Parathyroid adenoma (tissue), 2 donors: ENCODE data around the gene RNF4.
"Not testable (repeated sequence)": the region's sequence is repeated elsewhere in the genome, so short reads cannot be mapped to it uniquely, and the experiment has no call there.

Experiments
- H2AFZ ChIP-seq: fragments of 300-600 bp; sonication (generic); one replicate; pipeline ENCODE4 v1.7.0; 2017; ENCODE audit warnings: antibody characterized with exemption, mild to moderate bottlenecking
- H3K27ac ChIP-seq: fragments of 300-600 bp; sonication (generic); one replicate; pipeline ENCODE4 v1.7.0; 2017
- H3K27me3 ChIP-seq: fragments of 300-600 bp; sonication (generic); one replicate; pipeline ENCODE4 v1.7.0; 2017; ENCODE audit warnings: low read length; ENCODE audit not compliant: control insufficient read depth, insufficient read depth
- H3K36me3 ChIP-seq: fragments of 300-600 bp; sonication (generic); one replicate; pipeline ENCODE4 v1.7.0; 2017; ENCODE audit warnings: low read length; ENCODE audit not compliant: control insufficient read depth, insufficient read depth
- H3K4me1 ChIP-seq: fragments of 300-600 bp; sonication (generic); one replicate; pipeline ENCODE4 v1.7.0; 2017; ENCODE audit warnings: control low read depth
- H3K4me2 ChIP-seq: fragments of 300-600 bp; sonication (generic); one replicate; pipeline ENCODE4 v1.7.0; 2017; ENCODE audit warnings: low read length
- H3K4me3 ChIP-seq: fragments of 300-600 bp; sonication (generic); one replicate; pipeline ENCODE4 v1.7.0; 2017; ENCODE audit warnings: low read depth, low read length
- H3K79me2 ChIP-seq: fragments of 300-600 bp; sonication (generic); one replicate; pipeline ENCODE4 v1.7.0; 2017; ENCODE audit warnings: control low read depth
- H3K9ac ChIP-seq: fragments of 300-600 bp; sonication (generic); one replicate; pipeline ENCODE4 v1.7.0; 2017; ENCODE audit warnings: mild to moderate bottlenecking
- H3K9me3 ChIP-seq: fragments of 300-600 bp; sonication (generic); one replicate; pipeline ENCODE4 v1.7.0; 2017; ENCODE audit warnings: low read length; ENCODE audit not compliant: control insufficient read depth
- TF ChIP-seq, protein P1 (sequence below): fragments of 300-600 bp; sonication (generic); IDR thresholded peaks from one replicate; pipeline ENCODE4 v1.7.0; 2017; ENCODE audit warnings: antibody characterized with exemption, mild to moderate bottlenecking
- donor health status: primary hyperparathyroidism.

The RNF4 gene

DNA sequence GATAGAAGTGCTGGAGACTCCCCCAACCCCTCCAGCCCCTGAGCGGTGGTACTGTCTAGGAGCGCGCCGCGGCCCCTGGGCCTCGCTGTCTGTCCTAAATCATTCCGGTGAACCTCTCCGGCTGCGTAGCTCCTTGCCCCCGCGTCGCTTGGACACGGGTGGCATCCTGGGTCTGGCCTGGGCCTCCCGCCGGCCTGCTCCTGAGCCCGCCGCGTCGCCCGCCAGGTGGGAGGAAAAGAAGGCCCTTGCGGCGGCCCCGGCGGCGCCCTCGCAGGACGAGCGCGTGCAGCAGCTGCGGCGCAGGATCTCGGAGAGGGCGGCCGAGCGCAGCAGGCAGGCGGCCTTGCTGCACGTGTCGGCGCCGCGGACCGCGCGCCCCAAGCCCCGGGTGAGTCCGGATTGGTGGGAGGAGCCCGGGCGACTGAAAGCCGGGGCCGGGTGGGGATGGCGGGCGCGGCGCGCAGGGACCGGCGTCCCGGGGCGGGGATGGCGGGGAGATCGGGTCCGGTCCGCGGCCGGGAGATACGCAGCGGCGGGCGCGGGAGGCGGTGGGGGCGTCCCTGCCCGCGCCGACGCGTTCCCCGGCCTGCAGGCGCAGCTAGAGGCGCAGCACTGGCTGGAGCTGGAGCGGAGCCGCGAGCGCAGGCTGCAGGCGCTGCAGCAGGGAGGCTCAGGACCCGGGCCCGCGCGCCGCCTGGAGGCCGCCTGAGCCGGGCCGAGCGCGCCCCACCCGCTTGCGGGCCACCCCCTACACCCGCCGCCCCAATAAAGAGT, 6.5 kb upstream of the RNF4 start:
- TF ChIP-seq, protein P1, sequence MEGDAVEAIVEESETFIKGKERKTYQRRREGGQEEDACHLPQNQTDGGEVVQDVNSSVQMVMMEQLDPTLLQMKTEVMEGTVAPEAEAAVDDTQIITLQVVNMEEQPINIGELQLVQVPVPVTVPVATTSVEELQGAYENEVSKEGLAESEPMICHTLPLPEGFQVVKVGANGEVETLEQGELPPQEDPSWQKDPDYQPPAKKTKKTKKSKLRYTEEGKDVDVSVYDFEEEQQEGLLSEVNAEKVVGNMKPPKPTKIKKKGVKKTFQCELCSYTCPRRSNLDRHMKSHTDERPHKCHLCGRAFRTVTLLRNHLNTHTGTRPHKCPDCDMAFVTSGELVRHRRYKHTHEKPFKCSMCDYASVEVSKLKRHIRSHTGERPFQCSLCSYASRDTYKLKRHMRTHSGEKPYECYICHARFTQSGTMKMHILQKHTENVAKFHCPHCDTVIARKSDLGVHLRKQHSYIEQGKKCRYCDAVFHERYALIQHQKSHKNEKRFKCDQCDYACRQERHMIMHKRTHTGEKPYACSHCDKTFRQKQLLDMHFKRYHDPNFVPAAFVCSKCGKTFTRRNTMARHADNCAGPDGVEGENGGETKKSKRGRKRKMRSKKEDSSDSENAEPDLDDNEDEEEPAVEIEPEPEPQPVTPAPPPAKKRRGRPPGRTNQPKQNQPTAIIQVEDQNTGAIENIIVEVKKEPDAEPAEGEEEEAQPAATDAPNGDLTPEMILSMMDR: peak; percentile 29
- Histone ChIP-seq H3K4me3 (peak overlapping the region; percentile 11), H3K79me2 (no peaks in the 10 kb centered on the region), H3K4me2 (peak overlapping the region; percentile 74), H3K9me3 (no peaks in the 10 kb centered on the region), H3K4me1 (no peaks in the 10 kb centered on the region), H3K9ac (no peak overlapping the region), H3K27ac (no peak overlapping the region), H3K27me3 (no peaks in the 10 kb centered on the region), H3K36me3 (no peaks in the 10 kb centered on the region), H2AFZ (peak overlapping the region; percentile 61)

DNA sequence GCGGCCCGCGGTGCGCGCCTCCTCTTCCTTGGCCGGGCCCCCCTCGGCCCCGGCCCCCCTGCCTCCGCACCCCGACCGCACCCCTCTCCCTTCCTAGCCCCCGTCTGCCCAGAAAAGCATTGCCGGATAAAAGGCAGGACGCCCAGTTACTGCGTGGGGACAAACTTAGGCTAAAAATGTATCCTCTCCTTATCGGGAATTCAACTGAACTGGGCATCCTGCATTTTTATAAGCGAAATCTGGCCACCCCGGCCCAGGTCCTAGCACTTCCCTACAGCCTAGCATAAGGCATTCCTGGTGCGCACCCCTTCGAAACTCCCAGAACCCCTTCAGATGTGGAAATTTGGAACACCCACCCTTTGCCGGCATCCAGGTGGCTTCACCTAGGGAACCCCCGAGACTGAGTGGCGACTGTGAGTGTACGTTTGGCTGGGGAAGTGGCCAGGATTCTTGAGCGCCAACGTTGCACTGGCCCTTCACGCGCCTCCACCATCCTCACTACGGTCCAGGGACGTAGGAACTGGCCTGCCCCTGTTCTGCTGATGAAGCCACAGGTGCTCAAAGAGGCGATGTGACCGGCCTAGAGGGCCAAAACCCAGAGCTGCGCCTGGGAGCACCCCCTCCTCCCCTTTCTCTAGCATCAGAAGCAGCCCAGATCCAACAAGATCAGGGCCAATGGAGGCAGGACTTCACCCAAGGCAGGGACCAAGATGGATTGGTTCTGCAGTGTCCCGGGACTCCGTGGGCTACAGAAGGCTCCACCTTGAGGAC, 5.7 kb upstream of the RNF4 start:
- Histone ChIP-seq H3K9me3 (no peaks in the 10 kb centered on the region), H3K4me2 (peak overlapping the region; percentile 74), H3K27ac (no peak overlapping the region), H3K36me3 (no peaks in the 10 kb centered on the region), H3K9ac (no peak overlapping the region), H3K4me1 (no peaks in the 10 kb centered on the region), H3K4me3 (no peak overlapping the region), H3K27me3 (no peaks in the 10 kb centered on the region), H3K79me2 (no peaks in the 10 kb centered on the region), H2AFZ (peak overlapping the region; percentile 50)
- TF ChIP-seq, protein P1: no peak

- H3K9ac ChIP-seq: no peak overlapping the region
- TF ChIP-seq, protein P1: no peak
- H3K36me3 ChIP-seq: no peaks in the 10 kb centered on the region
- H3K79me2 ChIP-seq: peaks cover 2% of the 10 kb centered on the region
- H3K27ac ChIP-seq: no peak overlapping the region
- no peak overlapping the region for H3K4me3 ChIP-seq
- no peaks in the 10 kb centered on the region for H3K27me3 ChIP-seq
- no peaks in the 10 kb centered on the region for H3K9me3 ChIP-seq
- peaks cover 1% of the 10 kb centered on the region for H3K4me1 ChIP-seq
- no peak overlapping the region for H2AFZ ChIP-seq
- no peak overlapping the region for H3K4me2 ChIP-seq
Observed at GRCh38 chr4:2465032-2465431, 3.9 kb upstream of the RNF4 start.

- H3K36me3 ChIP-seq, H3K27ac ChIP-seq, H3K27me3 ChIP-seq, H2AFZ ChIP-seq, H3K9me3 ChIP-seq, H3K4me3 ChIP-seq, H3K9ac ChIP-seq, H3K4me2 ChIP-seq, H3K4me1 ChIP-seq, H3K79me2 ChIP-seq: not testable (repeated sequence)
Observed at GRCh38 chr4:2465544-2465943, 3.4 kb upstream of the RNF4 start.

DNA sequence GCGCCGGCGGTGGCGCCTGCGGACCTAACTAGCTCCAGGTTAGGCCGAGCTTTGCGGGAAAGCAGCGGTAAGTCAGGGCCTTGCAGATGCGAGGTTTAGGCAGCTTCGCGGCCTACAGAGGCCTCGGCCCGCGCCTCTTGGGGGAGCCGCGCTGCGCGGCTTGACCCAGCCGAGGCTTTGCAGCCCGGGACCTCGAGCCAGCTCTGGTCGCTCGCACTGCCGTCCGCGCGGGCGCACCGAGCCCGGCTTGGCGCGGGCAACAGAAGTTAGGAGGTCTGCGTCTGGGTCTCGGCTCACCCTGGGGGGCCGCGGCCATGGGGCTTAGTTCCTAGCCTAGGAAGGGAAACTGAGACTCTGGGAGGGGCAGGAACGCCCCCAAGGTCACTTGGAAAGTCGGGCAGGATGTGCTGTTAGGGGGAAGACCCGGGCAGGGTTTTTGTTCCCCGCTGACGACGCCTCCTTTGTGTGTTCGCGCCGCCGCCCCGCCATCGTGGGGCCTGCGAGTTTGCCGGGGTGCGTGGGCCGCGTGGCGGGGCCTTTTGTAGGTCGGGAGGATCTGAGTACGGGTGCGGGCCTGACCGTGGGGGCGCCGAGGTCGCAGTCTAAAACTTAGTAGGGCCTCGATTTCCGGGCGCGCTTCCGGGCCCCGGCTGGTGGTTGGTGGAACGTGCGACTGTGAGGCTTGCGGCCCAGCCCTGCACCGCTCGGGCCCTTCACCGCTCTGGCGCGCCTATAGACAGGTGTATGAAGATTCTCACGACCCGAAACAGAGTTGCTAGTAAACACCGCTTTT, 482 bp downstream of the RNF4 start:
- peak overlapping the region; percentile 84 for H3K4me2 ChIP-seq

More for the DNA sequence above, 482 bp downstream of the RNF4 start:
- Histone ChIP-seq H3K9me3 (no peaks in the 10 kb centered on the region), H3K79me2 (peaks cover 35% of the 10 kb centered on the region), H3K9ac (no peak overlapping the region), H3K27me3 (no peaks in the 10 kb centered on the region), H2AFZ (peak overlapping the region; percentile 90), H3K4me1 (peaks cover 6% of the 10 kb centered on the region), H3K27ac (peak overlapping the region; percentile 81), H3K36me3 (no peaks in the 10 kb centered on the region), H3K4me3 (peak overlapping the region; percentile 96)
- TF ChIP-seq, protein P1: no peak
